Endodermal cell (in vitro differentiated cells): Measurements from ENCODE around the gene TBX20. TPM values are rescaled to one million over a fixed set of nuclear protein-coding genes. Genes with fewer than 3 reads are reported as not detected.

Source experiments
- DNase-seq: peaks from one replicate; pipeline ENCODE4 v3.0.0-alpha.2; 2017
- H3K27ac ChIP-seq: 2 replicates; pipeline ENCODE4 v1.5.1; 2013; ENCODE audit warnings: mild to moderate bottlenecking, low read depth, low read length, moderate library complexity
- H3K27me3 ChIP-seq: 2 replicates; pipeline ENCODE4 v1.6.1; 2013; ENCODE audit warnings: mild to moderate bottlenecking, low read length, moderate library complexity; ENCODE audit not compliant: insufficient read depth, control insufficient read depth, poor library complexity, severe bottlenecking
- H3K36me3 ChIP-seq: 2 replicates; pipeline ENCODE4 v1.7.0; 2013; ENCODE audit warnings: mild to moderate bottlenecking, low read length, moderate library complexity; ENCODE audit not compliant: control insufficient read depth, insufficient read depth
- H3K4me1 ChIP-seq: one replicate; pipeline ENCODE4 v1.7.0; 2013; ENCODE audit warnings: low read length; ENCODE audit not compliant: control insufficient read depth, insufficient read depth
- H3K4me3 ChIP-seq: 2 replicates; pipeline ENCODE4 v1.5.1; 2013; ENCODE audit warnings: mild to moderate bottlenecking, low read length, moderate library complexity
- H3K9ac ChIP-seq: 2 replicates; pipeline ENCODE4 v1.6.1; 2013; ENCODE audit warnings: mild to moderate bottlenecking, low read length, moderate library complexity; ENCODE audit not compliant: poor library complexity, severe bottlenecking; ENCODE audit errors: extremely low read depth
- H3K9me3 ChIP-seq: 2 replicates; pipeline ENCODE4 v1.6.1; 2013; ENCODE audit warnings: mild to moderate bottlenecking, low read length, moderate library complexity; ENCODE audit not compliant: control insufficient read depth
- H3K27ac Mint-ChIP-seq: 2 replicates; pipeline ENCODE4 v1.8.0; 2020; ENCODE audit warnings: mixed read lengths
- H3K27me3 Mint-ChIP-seq: 2 replicates; pipeline ENCODE4 v1.8.0; 2021; ENCODE audit warnings: mild to moderate bottlenecking, mixed read lengths; ENCODE audit not compliant: insufficient read depth
- H3K36me3 Mint-ChIP-seq: 2 replicates; pipeline ENCODE4 v1.8.0; 2020; ENCODE audit warnings: low read depth, mixed read lengths
- H3K4me1 Mint-ChIP-seq: 2 replicates; pipeline ENCODE4 v1.8.0; 2020; ENCODE audit warnings: mixed read lengths
- H3K4me3 Mint-ChIP-seq: 2 replicates; pipeline ENCODE4 v1.8.0; 2020; ENCODE audit warnings: mild to moderate bottlenecking, moderate library complexity, mixed read lengths
- H3K9me3 Mint-ChIP-seq: 2 replicates; pipeline ENCODE4 v1.8.0; 2020; ENCODE audit warnings: mild to moderate bottlenecking, mixed read lengths
- WGBS, 2 experiments: methylation state at CpG; one replicate each; pipeline versions ENCODE4 v1.1.5 to v1.1.7; 2013; ENCODE audit warnings: missing lambda C conversion rate in 2 of 2, mixed read lengths in 1 of 2; ENCODE audit not compliant: insufficient coverage in 1 of 2, insufficient read length in 1 of 2; 5-methylcytosine and 5-hydroxymethylcytosine counted together
- total RNA-seq, 2 donors: library from RNA; stranded (reverse); fragmentation: NEBNext Ultra II Directional in 1 of 2; extraction: Animal tissue kit (Norgen Biotek cat#: 25700) in 1 of 2; gene quantifications; 2 replicates in 1 of 2; 3 replicates in 1 of 2; pipeline ENCODE4 v1.2.1, GENCODE V29; 2021
- TF ChIP-seq, protein P1 (sequence below): fragments of 200-600 bp; sonication (generic); conservative IDR thresholded peaks from 2 replicates; pipeline ENCODE4 v1.5.0; 2021; ENCODE audit warnings: antibody characterized with exemption, mild to moderate bottlenecking

The TBX20 gene
- total RNA-seq, 2 donors from 2014 or later = 18.6 to 35.2 TPM

DNA sequence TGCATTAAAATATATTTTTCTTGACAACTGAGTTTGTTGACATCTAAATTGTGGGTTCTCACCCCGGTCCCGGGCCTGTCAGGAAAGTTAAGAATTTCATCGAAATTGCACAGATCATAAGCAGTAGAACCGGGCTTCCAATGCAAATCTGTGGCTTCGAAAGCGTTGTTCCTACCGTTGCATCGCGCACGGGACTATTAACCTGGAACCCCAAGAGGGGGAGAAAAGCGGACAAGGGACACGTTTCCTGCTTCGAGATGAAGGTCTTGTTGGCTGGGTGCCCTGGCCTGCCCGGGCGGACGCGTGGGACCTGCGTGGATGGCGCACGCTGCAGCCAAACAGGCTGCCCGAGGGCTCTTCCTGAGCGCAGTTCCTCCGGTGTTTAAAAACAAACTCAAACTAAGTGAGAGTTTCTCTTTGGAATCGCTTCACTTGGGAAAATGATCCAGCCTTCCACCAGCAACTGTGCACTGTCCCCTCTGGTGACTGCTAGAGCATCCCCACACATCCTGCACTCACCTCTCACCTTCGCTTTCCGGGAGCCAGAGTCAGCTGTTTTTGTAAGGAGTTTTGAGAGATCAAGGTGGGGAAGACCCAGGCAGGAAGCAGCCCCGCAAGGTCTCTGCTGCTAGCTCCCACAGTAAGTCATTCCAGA, 5.1 kb upstream of the TBX20 start:
- Histone ChIP-seq H3K9ac (no peak overlapping the region), H3K36me3 (no peaks in the 10 kb centered on the region), H3K27me3 (peaks cover 88% of the 10 kb centered on the region), H3K27ac (no peak overlapping the region), H3K9me3 (no peaks in the 10 kb centered on the region), H3K4me1 (peaks cover 23% of the 10 kb centered on the region), H3K4me3 (no peak overlapping the region)
- TF ChIP-seq, protein P1, sequence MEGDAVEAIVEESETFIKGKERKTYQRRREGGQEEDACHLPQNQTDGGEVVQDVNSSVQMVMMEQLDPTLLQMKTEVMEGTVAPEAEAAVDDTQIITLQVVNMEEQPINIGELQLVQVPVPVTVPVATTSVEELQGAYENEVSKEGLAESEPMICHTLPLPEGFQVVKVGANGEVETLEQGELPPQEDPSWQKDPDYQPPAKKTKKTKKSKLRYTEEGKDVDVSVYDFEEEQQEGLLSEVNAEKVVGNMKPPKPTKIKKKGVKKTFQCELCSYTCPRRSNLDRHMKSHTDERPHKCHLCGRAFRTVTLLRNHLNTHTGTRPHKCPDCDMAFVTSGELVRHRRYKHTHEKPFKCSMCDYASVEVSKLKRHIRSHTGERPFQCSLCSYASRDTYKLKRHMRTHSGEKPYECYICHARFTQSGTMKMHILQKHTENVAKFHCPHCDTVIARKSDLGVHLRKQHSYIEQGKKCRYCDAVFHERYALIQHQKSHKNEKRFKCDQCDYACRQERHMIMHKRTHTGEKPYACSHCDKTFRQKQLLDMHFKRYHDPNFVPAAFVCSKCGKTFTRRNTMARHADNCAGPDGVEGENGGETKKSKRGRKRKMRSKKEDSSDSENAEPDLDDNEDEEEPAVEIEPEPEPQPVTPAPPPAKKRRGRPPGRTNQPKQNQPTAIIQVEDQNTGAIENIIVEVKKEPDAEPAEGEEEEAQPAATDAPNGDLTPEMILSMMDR = no peak
- peak overlapping the region; percentile 55 for H3K4me3 Mint-ChIP-seq
- no peak overlapping the region for H3K27ac Mint-ChIP-seq
- no peaks in the 10 kb centered on the region for H3K36me3 Mint-ChIP-seq
- peak; percentile 57 for DNase-seq
- peaks cover 68% of the 10 kb centered on the region for H3K4me1 Mint-ChIP-seq
- no peaks in the 10 kb centered on the region for H3K9me3 Mint-ChIP-seq
- 14 to 22% methylated on average over 18 to 27 of the region's 27 CpGs for WGBS, 2 experiments
- peaks cover 87% of the 10 kb centered on the region for H3K27me3 Mint-ChIP-seq

DNA sequence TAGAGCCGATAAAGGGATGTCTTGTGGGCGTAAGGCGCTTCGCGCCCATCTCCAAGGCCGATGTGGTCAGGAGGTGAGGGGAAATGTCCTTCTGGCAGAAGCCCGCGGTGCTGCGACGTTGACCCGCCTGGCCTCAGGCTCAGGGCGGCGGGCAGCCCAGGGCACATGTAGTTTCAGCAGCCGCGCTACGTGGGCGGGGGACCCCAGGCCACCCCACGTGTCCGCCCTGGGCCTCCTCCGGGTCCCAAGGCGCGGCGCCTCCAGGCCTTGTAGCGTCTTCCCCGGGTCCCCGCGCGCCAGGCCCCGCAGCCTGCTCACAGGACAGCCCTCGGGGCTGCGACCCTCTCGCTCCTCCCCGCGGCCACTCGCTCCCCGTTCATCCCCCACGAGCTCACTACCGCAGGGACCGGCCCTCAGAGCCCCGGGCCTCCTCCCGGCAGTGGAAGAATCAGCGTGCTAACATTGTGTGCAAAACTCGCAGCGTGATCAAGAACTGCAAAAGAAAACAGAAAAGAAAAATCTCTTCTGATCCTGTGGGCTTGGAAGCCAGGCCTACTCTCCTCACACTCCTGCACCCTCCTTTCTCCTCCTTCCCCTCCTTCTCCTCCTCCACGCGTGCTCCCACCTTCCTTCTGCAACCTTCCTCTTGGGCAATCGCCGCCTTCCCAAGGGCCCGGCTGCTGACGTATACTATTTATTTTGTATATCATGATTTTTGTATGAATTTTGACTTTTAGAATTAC, 4.4 kb upstream of the TBX20 start:
- 9 to 23% methylated on average over 14 to 48 of the region's 50 CpGs for WGBS, 2 experiments
- no peaks in the 10 kb centered on the region for H3K9me3 Mint-ChIP-seq

GRCh38 chr7:35257251-35258124, 3.6 kb upstream of the TBX20 start:
- Mint-ChIP-seq H3K4me3 (peak overlapping the region; percentile 55), H3K36me3 (no peaks in the 10 kb centered on the region), H3K9me3 (no peaks in the 10 kb centered on the region), H3K27me3 (peaks cover 91% of the 10 kb centered on the region), H3K4me1 (peaks cover 63% of the 10 kb centered on the region), H3K27ac (peak overlapping the region; percentile 52)
- H3K27ac ChIP-seq = no peak overlapping the region
- peak; percentile 79 for DNase-seq
- H3K4me1 ChIP-seq = peaks cover 15% of the 10 kb centered on the region
- H3K9ac ChIP-seq = no peak overlapping the region
- no peaks in the 10 kb centered on the region for H3K9me3 ChIP-seq
- no peaks in the 10 kb centered on the region for H3K36me3 ChIP-seq
- H3K27me3 ChIP-seq = peaks cover 98% of the 10 kb centered on the region
- TF ChIP-seq, protein P1 = no peak
- WGBS, 2 experiments = 3 to 6% methylated on average over 27 to 69 of the region's 69 CpGs
- peak overlapping the region; percentile 69 for H3K4me3 ChIP-seq

More for the DNA sequence above, 4.4 kb upstream of the TBX20 start:
- Histone ChIP-seq H3K4me3 (peak overlapping the region; percentile 69), H3K27me3 (peaks cover 93% of the 10 kb centered on the region), H3K9ac (no peak overlapping the region), H3K4me1 (peaks cover 16% of the 10 kb centered on the region), H3K9me3 (no peaks in the 10 kb centered on the region), H3K27ac (no peak overlapping the region), H3K36me3 (no peaks in the 10 kb centered on the region)
- Mint-ChIP-seq H3K4me3 (peak overlapping the region; percentile 55), H3K36me3 (no peaks in the 10 kb centered on the region), H3K4me1 (peaks cover 62% of the 10 kb centered on the region), H3K27ac (no peak overlapping the region), H3K27me3 (peaks cover 91% of the 10 kb centered on the region)
- TF ChIP-seq, protein P1 = no peak
- no peak for DNase-seq
